HCT116 (cell line): ENCODE data around the gene ZNF804A. TPM values are rescaled to one million over a fixed set of nuclear protein-coding genes. Genes with fewer than 3 reads are reported as not detected.

Experiments used
- ATAC-seq: fragments of 200-7000 bp; cut with Tn5 transposase; 2 replicates; pipeline ENCODE4 v1.9.1; 2020; ENCODE audit warnings: mild to moderate bottlenecking, moderate library complexity
- BruUV-seq: library from RNA; stranded (reverse); fragments of 400-500 nt; replicated peaks from 2 replicates; lab custom pipeline; 2021; lab: Mats Ljungman, UMichigan
- CTCF ChIA-PET: fragments of 300-600 bp; sonication (Branson Sonifier 250); formaldehyde crosslinking; loops from one replicate; lab custom pipeline; 2021; ENCODE audit warnings: antibody characterized with exemption; lab: Charles Lee
- POLR2A ChIA-PET: fragments of 300-600, 350-600 bp; sonication (Branson Sonifier 250); formaldehyde crosslinking; loops from one replicate; lab custom pipeline; 2021; ENCODE audit warnings: antibody characterized with exemption; lab: Charles Lee
- RAD21 ChIA-PET, 2 experiments: fragments of 300-600 bp; sonication (Branson Sonifier 250); formaldehyde crosslinking; loops; one replicate each; lab custom pipeline; 2023; ENCODE audit warnings: low total read pairs in 2 of 2; ENCODE audit not compliant: uncharacterized antibody in 2 of 2, unreplicated experiment in 2 of 2, low non-redundant PET in 1 of 2; lab: Charles Lee
- DNase-seq: peaks from one replicate; pipeline ENCODE4 v3.0.0-alpha.2; 2010; ENCODE audit warnings: low read depth, low spot score
- H2AFZ ChIP-seq: fragments of 200-600 bp; shearing (Covaris generic), sonication (generic); 2 replicates; pipeline ENCODE4 v1.6.1; 2017; ENCODE audit warnings: low read depth, mixed run types, mixed read lengths, antibody characterized with exemption, low read length; ENCODE audit not compliant: poor library complexity, severe bottlenecking
- H3K27ac ChIP-seq: 2 replicates; pipeline ENCODE4 v1.5.1; 2012; ENCODE audit warnings: low read depth, low read length
- H3K27me3 ChIP-seq: fragments of 200-600 bp; sonication (generic); 2 replicates; pipeline ENCODE4 v1.6.1; 2016; ENCODE audit warnings: mixed run types, low read length, mixed read lengths; ENCODE audit not compliant: insufficient read depth
- H3K36me3 ChIP-seq, 2 experiments: fragments of 200-500 bp in 1 of 2; fragments of 200-600 bp in 1 of 2; sonication (Bioruptor generic) in 1 of 2; sonication (generic) in 1 of 2; 2 replicates each; pipeline versions ENCODE4 v1.5.1 to v1.6.1; 2014 to 2016; ENCODE audit warnings: low read length in 2 of 2, inconsistent platforms in 1 of 2, mixed read lengths in 1 of 2, mixed run types in 1 of 2; ENCODE audit not compliant: insufficient read depth in 2 of 2, control insufficient read depth in 1 of 2
- H3K4me1 ChIP-seq, 2 experiments: fragments of 200-600 bp in 1 of 2; sonication (generic) in 1 of 2; 2 replicates each; pipeline versions ENCODE4 v1.5.1 to v1.6.1; 2012 to 2017; ENCODE audit warnings: low read length in 2 of 2, inconsistent platforms in 1 of 2, mild to moderate bottlenecking in 1 of 2, mixed read lengths in 1 of 2, mixed run types in 1 of 2, moderate library complexity in 1 of 2; ENCODE audit not compliant: insufficient read depth in 2 of 2, control insufficient read depth in 1 of 2
- H3K4me2 ChIP-seq: fragments of 200-600 bp; sonication (generic); 2 replicates; pipeline ENCODE4 v1.6.1; 2017; ENCODE audit warnings: mixed run types, low read length, mixed read lengths
- H3K4me3 ChIP-seq, 2 experiments: fragments of 200-600 bp in 1 of 2; sonication (generic) in 1 of 2; replicated peaks in 1 of 2; 2 replicates each; pipeline ENCODE4 v1.5.1; 2011 to 2016; ENCODE audit warnings: low read length in 2 of 2, control low read depth in 1 of 2, low read depth in 1 of 2, mild to moderate bottlenecking in 1 of 2, mixed read lengths in 1 of 2, mixed run types in 1 of 2
- H3K79me2 ChIP-seq: fragments of 200-600 bp; sonication (generic); 2 replicates; pipeline ENCODE4 v1.6.1; 2017; ENCODE audit warnings: mild to moderate bottlenecking, mixed run types, low read length, moderate library complexity, mixed read lengths; ENCODE audit not compliant: insufficient read depth
- H3K9ac ChIP-seq: fragments of 200-600 bp; sonication (generic); 2 replicates; pipeline ENCODE4 v1.6.1; 2016; ENCODE audit warnings: low read length, mixed read lengths
- H3K9me2 ChIP-seq: fragments of 200-600 bp; sonication (generic), shearing (Covaris generic); 2 replicates; pipeline ENCODE4 v1.6.1; 2017; ENCODE audit warnings: mixed run types, mild to moderate bottlenecking, moderate library complexity; ENCODE audit not compliant: insufficient read depth
- H3K9me3 ChIP-seq, 2 experiments: fragments of 200-500 bp in 1 of 2; fragments of 200-600 bp in 1 of 2; sonication (Bioruptor generic) in 1 of 2; sonication (generic) in 1 of 2; 2 replicates each; pipeline ENCODE4 v1.6.1; 2014 to 2017; ENCODE audit warnings: low read length in 2 of 2, mixed read lengths in 2 of 2, inconsistent platforms in 1 of 2, low read depth in 1 of 2, mild to moderate bottlenecking in 1 of 2, mixed run types in 1 of 2, moderate library complexity in 1 of 2; ENCODE audit not compliant: control insufficient read depth in 1 of 2, insufficient read depth in 1 of 2
- H4K20me1 ChIP-seq: fragments of 200-600 bp; sonication (generic), shearing (Covaris generic); 2 replicates; pipeline ENCODE4 v1.6.1; 2017; ENCODE audit warnings: mixed run types, mild to moderate bottlenecking, moderate library complexity; ENCODE audit not compliant: insufficient read depth
- ATF3 ChIP-seq: IDR thresholded peaks from 2 replicates; pipeline ENCODE4 v1.6.1; 2012
- CBX3 ChIP-seq: IDR thresholded peaks from 2 replicates; pipeline ENCODE4 v1.6.1; 2012; ENCODE audit warnings: low read depth
- CEBPB ChIP-seq: IDR thresholded peaks from 2 replicates; pipeline ENCODE4 v1.6.1; 2012; ENCODE audit warnings: low read depth
- ELF1 ChIP-seq: IDR thresholded peaks from 2 replicates; pipeline ENCODE4 v1.6.1; 2012; ENCODE audit warnings: low read depth, borderline replicate concordance
- EZH2 ChIP-seq: fragments of 200-600 bp; sonication (generic); IDR thresholded peaks from 2 replicates; pipeline ENCODE4 v1.6.1; 2017; ENCODE audit warnings: antibody characterized with exemption, mixed run types
- EZH2phosphoT487 ChIP-seq: fragments of 200-600 bp; IDR thresholded peaks from 2 replicates; pipeline ENCODE4 v1.6.1; 2018; ENCODE audit warnings: antibody characterized with exemption, borderline replicate concordance
- FOSL1 ChIP-seq: IDR thresholded peaks from 2 replicates; pipeline ENCODE4 v1.6.1; 2012; ENCODE audit warnings: low read depth
- MAX ChIP-seq: IDR thresholded peaks from 2 replicates; pipeline ENCODE4 v1.6.1; 2012
- POLR2A ChIP-seq: IDR thresholded peaks from 2 replicates; pipeline ENCODE4 v1.7.0; 2011; ENCODE audit warnings: borderline replicate concordance; ENCODE audit not compliant: insufficient read depth, insufficient read length; ENCODE audit errors: extremely low read depth
- POLR2AphosphoS5 ChIP-seq: IDR thresholded peaks from 2 replicates; pipeline ENCODE4 v1.6.1; 2011; ENCODE audit warnings: mild to moderate bottlenecking, low read depth, low read length, moderate library complexity
- RAD21 ChIP-seq: IDR thresholded peaks from 2 replicates; pipeline ENCODE4 v1.6.1; 2012; ENCODE audit warnings: low read depth, mild to moderate bottlenecking
- REST ChIP-seq: IDR thresholded peaks from 2 replicates; pipeline ENCODE4 v1.6.1; 2012; ENCODE audit warnings: low read depth
- SIN3A ChIP-seq: IDR thresholded peaks from 2 replicates; pipeline ENCODE4 v1.6.1; 2012; ENCODE audit warnings: low read depth
- SP1 ChIP-seq: IDR thresholded peaks from 2 replicates; pipeline ENCODE4 v1.6.1; 2012; ENCODE audit warnings: low read depth
- SRF ChIP-seq: IDR thresholded peaks from 2 replicates; pipeline ENCODE4 v1.6.1; 2012; ENCODE audit warnings: low read depth
- TCF7L2 ChIP-seq: IDR thresholded peaks from 2 replicates; pipeline ENCODE4 v1.7.0; 2011; ENCODE audit warnings: borderline replicate concordance, inconsistent platforms; ENCODE audit not compliant: insufficient read depth, insufficient read length; ENCODE audit errors: extremely low read depth
- YY1 ChIP-seq: IDR thresholded peaks from 2 replicates; pipeline ENCODE4 v1.6.1; 2011; ENCODE audit warnings: low read length, low read depth, moderate library complexity, mild to moderate bottlenecking; ENCODE audit not compliant: insufficient replicate concordance; ENCODE audit errors: extremely low read depth
- ZFX ChIP-seq: fragments of 450-650 bp; IDR thresholded peaks from 2 replicates; pipeline ENCODE4 v1.6.1; 2017
- ZNF274 ChIP-seq: fragments of 200-500 bp; sonication (Bioruptor generic); IDR thresholded peaks from 2 replicates; pipeline ENCODE4 v1.6.1; 2014; ENCODE audit warnings: mild to moderate bottlenecking, low read depth, low read length, inconsistent platforms
- intact Hi-C: fragments of 100-400 bp; cut with micrococcal nuclease; formaldehyde crosslinking; loops from 2 replicates; pipeline ENCODE4 v1.10.0; 2022
- total RNA-seq: library from RNA; stranded (reverse); gene quantifications from one replicate; pipeline ENCODE4 v1.2.1, GENCODE V29; 2021; ENCODE audit not compliant: unreplicated experiment
- TF ChIP-seq, protein P1 (sequence below), 3 experiments: fragments of 200-600 bp in 1 of 3; sonication (generic) in 1 of 3; IDR thresholded peaks in 2 of 3; conservative IDR thresholded peaks in 1 of 3; 2 replicates each; pipeline ENCODE4 v1.5.1; 2012 to 2017; ENCODE audit warnings: low read depth in 2 of 3, low read length in 2 of 3, antibody characterized with exemption in 1 of 3, borderline replicate concordance in 1 of 3, control low read depth in 1 of 3, mild to moderate bottlenecking in 1 of 3, mixed read lengths in 1 of 3, mixed run types in 1 of 3, moderate library complexity in 1 of 3; ENCODE audit not compliant: insufficient read depth in 1 of 3

The ZNF804A gene
- total RNA-seq, 1 experiment from 2014 or later, result 0.61 TPM

DNA sequence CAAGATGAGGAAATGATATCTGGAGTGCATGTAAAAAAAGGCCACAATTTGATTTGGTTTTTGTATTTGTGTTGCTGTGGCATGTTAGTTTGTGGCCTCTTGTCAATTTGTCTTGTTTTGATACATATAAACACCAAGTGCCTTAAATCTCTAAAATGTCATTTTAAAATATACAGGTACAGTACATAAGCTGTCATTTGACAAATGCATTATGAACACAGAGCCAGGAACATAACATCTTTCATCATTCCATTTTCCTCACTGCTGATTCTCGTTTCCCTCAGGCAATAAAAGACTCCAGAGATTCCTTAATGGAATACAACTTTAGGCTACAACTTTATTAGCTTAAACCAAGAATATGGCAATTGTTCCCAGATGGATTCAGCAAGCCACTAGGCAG lies 217.5 kb downstream of the ZNF804A start:
- ChIA-PET RAD21 (no interaction called here), CTCF (no interaction called here), POLR2A (no interaction called here)
- H3K9me2 ChIP-seq, result no peaks in the 10 kb centered on the region
- ATAC-seq (no peak), DNase-seq (no peak)
- TF ChIP-seq ZNF274 (no peak), POLR2A (no peak), SP1 (no peak), EZH2 (no peak), TCF7L2 (no peak), ATF3 (no peak), SIN3A (no peak), FOSL1 (no peak), RAD21 (no peak), CEBPB (no peak), ELF1 (no peak), MAX (no peak), POLR2AphosphoS5 (no peak), YY1 (no peak), SRF (no peak), REST (no peak), ZFX (no peak), CBX3 (no peak), EZH2phosphoT487 (no peak)
- TF ChIP-seq, protein P1, sequence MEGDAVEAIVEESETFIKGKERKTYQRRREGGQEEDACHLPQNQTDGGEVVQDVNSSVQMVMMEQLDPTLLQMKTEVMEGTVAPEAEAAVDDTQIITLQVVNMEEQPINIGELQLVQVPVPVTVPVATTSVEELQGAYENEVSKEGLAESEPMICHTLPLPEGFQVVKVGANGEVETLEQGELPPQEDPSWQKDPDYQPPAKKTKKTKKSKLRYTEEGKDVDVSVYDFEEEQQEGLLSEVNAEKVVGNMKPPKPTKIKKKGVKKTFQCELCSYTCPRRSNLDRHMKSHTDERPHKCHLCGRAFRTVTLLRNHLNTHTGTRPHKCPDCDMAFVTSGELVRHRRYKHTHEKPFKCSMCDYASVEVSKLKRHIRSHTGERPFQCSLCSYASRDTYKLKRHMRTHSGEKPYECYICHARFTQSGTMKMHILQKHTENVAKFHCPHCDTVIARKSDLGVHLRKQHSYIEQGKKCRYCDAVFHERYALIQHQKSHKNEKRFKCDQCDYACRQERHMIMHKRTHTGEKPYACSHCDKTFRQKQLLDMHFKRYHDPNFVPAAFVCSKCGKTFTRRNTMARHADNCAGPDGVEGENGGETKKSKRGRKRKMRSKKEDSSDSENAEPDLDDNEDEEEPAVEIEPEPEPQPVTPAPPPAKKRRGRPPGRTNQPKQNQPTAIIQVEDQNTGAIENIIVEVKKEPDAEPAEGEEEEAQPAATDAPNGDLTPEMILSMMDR (IDR thresholded peaks at IDR 0.05 in 2 of 3, conservative IDR thresholded peaks at IDR 0.05 in 1 of 3; ENCODE audit: borderline replicate concordance in 1 of 3, insufficient read depth in 1 of 3, low read depth in 2 of 3, low read length in 2 of 3), result no peak
- H3K27ac ChIP-seq, result no peak overlapping the region
- H3K4me1 ChIP-seq, result no peaks in the 10 kb centered on the region
- intact Hi-C loops, result no loop called here
- H3K36me3 ChIP-seq, result no peaks in the 10 kb centered on the region
- H3K79me2 ChIP-seq, result no peaks in the 10 kb centered on the region
- H3K9ac ChIP-seq, result no peak overlapping the region
- H3K9me3 ChIP-seq, result no peaks in the 10 kb centered on the region
- no peaks in the 10 kb centered on the region for H3K27me3 ChIP-seq
- no peak overlapping the region for H3K4me2 ChIP-seq
- H4K20me1 ChIP-seq, result no peaks in the 10 kb centered on the region
- H2AFZ ChIP-seq, result no peak overlapping the region
- no peak overlapping the region for H3K4me3 ChIP-seq
- no TSS peak for BruUV-seq
